GM12865 (cell line): ENCODE data around the gene MMS19.

ENCODE experiments used
- DNase-seq: peaks from one replicate; pipeline ENCODE4 v3.0.0; 2010; ENCODE audit warnings: low read depth
- H3K4me3 ChIP-seq: 2 replicates; pipeline ENCODE4 v1.5.1; 2011; ENCODE audit warnings: mild to moderate bottlenecking, low read depth, low read length, control low read depth
- TF ChIP-seq, protein P1 (sequence below): IDR thresholded peaks from 2 replicates; pipeline ENCODE4 v1.5.1; 2011; ENCODE audit warnings: low read length, control low read depth, low read depth, inconsistent platforms; ENCODE audit not compliant: insufficient read depth; ENCODE audit errors: missing control alignments

Gene MMS19, protein sequence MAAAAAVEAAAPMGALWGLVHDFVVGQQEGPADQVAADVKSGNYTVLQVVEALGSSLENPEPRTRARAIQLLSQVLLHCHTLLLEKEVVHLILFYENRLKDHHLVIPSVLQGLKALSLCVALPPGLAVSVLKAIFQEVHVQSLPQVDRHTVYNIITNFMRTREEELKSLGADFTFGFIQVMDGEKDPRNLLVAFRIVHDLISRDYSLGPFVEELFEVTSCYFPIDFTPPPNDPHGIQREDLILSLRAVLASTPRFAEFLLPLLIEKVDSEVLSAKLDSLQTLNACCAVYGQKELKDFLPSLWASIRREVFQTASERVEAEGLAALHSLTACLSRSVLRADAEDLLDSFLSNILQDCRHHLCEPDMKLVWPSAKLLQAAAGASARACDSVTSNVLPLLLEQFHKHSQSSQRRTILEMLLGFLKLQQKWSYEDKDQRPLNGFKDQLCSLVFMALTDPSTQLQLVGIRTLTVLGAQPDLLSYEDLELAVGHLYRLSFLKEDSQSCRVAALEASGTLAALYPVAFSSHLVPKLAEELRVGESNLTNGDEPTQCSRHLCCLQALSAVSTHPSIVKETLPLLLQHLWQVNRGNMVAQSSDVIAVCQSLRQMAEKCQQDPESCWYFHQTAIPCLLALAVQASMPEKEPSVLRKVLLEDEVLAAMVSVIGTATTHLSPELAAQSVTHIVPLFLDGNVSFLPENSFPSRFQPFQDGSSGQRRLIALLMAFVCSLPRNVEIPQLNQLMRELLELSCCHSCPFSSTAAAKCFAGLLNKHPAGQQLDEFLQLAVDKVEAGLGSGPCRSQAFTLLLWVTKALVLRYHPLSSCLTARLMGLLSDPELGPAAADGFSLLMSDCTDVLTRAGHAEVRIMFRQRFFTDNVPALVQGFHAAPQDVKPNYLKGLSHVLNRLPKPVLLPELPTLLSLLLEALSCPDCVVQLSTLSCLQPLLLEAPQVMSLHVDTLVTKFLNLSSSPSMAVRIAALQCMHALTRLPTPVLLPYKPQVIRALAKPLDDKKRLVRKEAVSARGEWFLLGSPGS

DNA sequence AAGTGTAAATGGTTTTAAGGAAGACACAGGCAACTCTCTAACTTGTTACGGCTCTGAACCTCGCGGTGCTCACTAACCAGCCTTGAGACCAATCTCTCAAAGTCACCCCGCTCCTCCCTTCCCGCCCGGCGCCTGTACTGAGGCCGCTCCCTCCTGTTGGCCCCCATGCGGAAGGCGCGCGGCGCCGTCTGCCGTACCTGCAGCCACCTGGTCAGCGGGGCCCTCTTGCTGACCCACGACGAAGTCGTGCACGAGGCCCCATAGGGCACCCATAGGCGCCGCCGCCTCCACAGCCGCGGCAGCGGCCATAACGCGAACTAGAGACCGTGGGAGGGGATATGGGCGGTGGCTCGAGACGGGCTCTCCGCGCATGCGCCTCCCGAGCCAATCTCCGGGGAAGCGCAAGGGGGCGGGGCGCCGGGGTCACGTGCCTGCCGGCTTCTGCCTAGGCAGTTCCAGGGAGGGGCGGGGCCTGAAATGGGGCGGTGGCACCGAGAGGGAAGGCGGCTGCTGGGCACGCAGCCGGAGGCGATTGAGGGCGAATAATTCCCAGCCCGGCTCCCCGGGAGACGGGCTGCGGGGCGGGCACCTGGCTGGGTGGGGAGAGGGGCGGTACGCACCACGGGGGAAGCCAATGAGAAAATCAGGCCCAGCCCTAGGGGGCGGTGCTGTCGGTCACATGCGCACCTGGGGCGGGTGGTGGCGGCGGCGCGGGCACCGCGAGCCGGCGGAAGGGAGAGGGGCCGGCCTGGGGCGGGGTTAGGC lies at the start of gene MMS19:
TSS of gene MMS19 (minus strand) at position 347 of the 765 bp plus-strand sequence. CDS start at position 309, 38 bp downstream.
- peak; percentile 97 for DNase-seq
- TF ChIP-seq, protein P1, sequence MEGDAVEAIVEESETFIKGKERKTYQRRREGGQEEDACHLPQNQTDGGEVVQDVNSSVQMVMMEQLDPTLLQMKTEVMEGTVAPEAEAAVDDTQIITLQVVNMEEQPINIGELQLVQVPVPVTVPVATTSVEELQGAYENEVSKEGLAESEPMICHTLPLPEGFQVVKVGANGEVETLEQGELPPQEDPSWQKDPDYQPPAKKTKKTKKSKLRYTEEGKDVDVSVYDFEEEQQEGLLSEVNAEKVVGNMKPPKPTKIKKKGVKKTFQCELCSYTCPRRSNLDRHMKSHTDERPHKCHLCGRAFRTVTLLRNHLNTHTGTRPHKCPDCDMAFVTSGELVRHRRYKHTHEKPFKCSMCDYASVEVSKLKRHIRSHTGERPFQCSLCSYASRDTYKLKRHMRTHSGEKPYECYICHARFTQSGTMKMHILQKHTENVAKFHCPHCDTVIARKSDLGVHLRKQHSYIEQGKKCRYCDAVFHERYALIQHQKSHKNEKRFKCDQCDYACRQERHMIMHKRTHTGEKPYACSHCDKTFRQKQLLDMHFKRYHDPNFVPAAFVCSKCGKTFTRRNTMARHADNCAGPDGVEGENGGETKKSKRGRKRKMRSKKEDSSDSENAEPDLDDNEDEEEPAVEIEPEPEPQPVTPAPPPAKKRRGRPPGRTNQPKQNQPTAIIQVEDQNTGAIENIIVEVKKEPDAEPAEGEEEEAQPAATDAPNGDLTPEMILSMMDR = no peak
- H3K4me3 ChIP-seq = peak within 1 kb of the TSS; percentile 94

DNA sequence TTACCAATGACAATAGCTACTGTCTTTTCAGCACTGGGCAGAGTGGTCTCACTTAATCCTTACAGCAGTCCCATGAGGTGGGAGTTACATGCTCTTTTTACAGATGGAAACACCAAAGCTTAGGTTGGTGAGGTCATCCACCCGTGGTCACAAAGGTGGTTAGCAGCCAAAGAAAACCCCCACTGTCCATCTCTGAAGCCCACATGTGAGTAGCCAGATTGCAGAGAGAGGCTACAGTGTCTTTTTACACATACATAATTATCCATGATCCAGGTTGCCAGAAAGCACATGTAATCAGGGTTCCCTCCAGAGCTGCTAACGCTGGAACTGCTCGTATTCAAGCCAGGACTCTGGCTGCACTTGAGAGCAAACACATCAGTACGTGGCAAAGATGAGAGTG lies 49.7 kb upstream of the MMS19 start:
- no peak overlapping the region for H3K4me3 ChIP-seq
- TF ChIP-seq, protein P1 = no peak
- DNase-seq = no peak

DNA sequence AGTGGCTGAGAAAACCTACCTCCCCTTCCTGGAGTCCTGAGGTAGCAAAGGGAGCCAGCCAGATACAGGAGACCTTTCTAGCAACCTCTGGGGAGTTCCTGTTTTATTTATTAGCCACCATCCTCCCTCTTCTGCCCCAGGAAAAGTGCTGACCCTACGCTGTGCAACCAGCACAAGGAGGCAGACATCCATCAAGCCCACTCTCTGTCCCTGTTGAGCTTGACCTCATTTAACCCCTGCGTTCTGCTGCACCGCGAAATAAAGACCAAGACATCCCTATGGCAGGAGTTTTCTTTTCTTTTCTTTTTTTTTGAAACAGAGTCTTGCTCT lies 49.0 kb upstream of the MMS19 start:
- TF ChIP-seq, protein P1 = no peak
- DNase-seq = no peak
- H3K4me3 ChIP-seq = no peak overlapping the region

DNA sequence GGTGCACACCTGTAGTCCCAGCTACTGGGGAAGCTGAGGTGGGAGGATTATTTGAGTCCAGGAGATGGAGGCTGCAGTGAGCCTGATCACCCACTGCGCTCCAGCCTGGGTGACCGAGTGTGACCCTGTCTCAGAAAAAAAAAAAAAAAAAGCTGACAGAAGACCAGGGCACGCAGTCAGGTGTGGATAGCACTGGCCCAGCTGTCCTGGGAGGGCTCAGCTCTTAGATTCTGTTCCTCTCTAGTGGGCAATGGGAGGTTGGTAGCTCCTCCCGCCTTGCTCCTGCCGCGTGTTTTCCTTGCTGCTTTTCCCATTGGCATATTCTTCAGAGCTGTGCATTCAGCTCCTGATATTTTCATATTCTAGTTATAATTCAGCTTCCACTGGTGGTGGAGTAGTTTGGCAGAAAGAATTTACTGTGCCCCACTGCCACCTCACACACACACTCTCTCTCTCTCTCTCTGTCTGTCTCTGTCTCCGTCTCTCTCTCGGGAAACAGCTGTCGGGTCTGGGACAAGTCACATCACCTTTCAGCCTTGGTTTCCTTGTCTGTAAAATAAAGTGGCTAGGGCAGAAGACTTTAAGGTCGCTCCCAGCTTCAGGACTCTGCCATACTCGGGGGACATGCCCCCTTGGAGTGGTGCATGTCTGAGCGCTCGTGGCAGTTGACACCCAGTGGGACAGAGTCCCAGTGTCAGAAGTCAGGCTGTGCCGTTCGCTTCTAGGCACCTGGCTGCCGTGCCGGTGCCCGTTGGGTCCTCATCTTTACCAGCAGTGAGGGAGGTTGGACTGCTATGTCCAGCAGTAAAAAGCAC lies 48.4 kb upstream of the MMS19 start:
- no peak overlapping the region for H3K4me3 ChIP-seq
- TF ChIP-seq, protein P1 = no peak
- no peak for DNase-seq

DNA sequence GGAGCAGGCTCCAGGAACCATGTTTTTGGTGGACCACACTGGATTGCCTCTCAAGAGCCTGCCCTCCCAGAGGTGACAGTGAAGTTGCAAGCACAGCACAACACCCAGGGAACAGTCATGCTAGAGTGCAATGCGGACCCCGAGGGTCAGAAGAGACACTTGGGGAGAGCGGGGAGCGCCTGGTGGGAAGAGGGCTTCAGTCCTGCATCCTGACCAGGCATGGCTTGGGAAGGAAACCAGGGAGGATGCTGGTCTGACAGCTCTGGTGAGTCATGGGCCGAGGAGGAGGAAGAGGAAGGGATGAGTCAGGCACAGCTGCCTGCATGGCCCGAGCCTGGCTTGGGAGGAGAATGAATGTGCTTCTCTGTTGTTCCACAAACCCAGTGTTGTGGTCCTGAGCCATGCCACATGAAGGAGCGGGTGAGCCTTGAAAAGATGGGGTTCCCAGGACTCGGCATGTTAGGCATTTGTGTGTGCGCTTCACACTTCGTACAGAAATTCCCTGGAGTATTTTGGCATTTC lies 44.9 kb upstream of the MMS19 start:
- DNase-seq = no peak
- TF ChIP-seq, protein P1 = no peak
- no peak overlapping the region for H3K4me3 ChIP-seq
